HG02970 (cell line): ENCODE measurements around the gene ERAL1.
"Not testable (repeated sequence)": the region's sequence is repeated elsewhere in the genome, so short reads cannot be mapped to it uniquely, and the experiment has no call there.

Experiments
- ATAC-seq: cut with Tn5 transposase; IDR thresholded peaks from one replicate; pipeline ENCODE4 v1.9.1; 2021; ENCODE audit warnings: mild to moderate bottlenecking, moderate library complexity, moderate number of reproducible peaks; ENCODE audit not compliant: unreplicated experiment, low FRiP score

The ERAL1 gene

DNA sequence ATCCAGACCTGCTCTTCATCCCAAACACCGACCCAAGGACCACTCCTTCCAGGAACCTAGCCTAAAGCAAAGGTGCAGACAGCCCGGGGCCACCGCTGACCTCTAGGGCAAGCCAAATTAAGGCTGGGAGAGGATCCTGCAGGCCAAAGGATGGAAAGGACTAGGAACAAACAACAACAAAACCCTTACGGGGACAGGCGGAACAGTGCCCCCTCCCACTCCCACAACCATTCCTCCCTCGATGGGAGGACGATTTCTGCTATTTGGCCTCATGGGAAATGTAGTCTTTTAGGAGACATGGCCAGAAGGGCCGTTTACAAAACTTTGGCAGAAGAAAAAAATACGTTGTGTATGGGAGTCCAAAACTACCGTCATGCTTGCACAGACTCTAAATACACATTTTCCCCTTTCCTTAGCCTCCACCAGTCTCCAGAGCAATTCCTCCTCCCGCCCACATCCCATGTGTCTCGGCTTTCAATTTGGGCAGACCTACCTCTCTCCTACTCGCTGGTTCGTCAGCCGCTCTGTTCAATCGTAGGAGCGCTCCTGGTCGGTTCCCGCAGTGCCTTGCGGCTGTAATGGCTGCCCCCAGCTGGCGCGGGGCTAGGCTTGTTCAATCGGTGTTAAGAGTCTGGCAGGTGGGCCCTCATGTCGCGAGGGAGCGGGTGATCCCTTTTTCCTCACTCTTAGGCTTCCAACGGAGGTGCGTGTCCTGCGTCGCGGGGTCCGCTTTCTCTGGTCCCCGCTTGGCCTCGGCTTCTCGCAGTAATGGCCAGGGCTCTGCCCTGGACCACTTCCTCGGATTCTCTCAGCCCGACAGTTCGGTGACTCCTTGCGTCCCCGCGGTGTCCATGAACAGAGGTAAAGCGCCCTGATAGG, at the start of gene ERAL1:
Gene ERAL1 (plus strand): TSS at position 560 of the 879 bp plus-strand sequence. CDS start 19 bp downstream, at position 579.
- peak; percentile 87 for ATAC-seq

DNA sequence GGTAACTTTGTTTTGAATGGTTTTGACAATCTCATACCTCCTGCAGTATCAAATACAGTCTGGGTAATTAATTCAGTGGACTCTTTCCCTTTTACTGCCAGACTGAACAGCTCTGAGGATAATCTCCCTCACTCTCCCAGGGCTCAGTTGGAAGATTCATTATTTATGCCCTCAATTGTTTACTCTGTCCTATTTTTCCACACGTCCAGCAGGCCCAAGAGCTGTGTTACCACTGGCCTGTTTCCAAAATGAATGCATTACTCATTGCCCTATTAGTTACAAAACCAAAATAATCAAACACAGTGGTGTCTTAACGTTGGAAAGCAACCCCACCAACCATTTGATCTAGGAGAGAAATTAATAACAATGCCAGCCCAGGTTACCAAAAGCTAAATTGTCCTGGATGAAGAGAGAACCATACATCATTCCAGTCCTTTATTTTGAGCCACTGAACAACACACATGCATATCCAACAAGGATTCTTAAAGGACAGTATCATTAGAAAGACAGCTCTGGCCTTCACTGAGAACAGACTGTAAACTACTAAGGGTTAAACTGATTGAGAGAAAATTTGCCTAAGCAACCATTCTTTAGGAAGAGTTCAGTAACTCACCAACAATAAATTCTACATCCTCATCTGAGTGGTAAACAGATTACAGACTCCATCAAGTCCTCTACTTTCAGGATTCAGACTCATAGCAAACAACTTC, 46.7 kb upstream of the ERAL1 start:
- ATAC-seq = no peak

DNA sequence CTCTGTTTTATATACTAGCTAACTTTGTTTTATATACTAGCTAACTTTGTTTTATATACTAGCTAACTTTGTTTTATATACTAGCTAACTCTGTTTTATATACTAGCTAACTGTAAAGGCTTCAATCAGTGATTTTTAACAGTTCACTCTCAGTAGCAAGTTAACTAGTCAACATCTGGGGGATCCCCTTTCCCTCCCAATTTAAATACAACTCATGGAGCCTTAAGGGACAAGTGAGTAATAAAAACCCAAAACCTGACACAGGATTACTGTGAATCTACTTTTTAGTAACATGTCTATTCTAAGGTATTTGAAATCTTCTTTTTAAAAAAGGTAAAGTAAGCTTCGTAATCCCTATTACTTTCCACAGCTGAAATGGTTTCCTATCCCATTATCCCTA, 44.4 kb upstream of the ERAL1 start:
- no peak for ATAC-seq

DNA sequence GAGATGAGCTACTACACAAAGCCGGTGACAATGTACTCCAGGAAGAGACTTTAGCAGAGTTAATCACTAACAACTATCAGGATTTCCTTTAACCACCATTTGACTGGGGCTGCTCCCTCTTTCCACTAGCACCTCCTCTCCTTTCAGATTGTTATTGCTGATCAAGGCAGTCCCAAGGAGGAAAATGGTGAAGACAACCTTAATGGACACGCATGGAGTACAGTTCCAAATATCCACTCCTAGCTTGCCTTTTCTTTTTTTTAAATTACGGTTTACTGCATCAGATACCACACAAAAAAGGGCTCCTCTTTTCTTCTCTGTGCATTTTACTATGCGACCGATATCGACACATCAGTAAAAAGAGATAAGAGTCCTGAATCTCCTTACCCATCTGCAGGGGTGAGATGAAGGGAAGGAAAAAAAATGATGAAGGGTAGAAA, 43.1 kb upstream of the ERAL1 start:
- ATAC-seq = no peak

DNA sequence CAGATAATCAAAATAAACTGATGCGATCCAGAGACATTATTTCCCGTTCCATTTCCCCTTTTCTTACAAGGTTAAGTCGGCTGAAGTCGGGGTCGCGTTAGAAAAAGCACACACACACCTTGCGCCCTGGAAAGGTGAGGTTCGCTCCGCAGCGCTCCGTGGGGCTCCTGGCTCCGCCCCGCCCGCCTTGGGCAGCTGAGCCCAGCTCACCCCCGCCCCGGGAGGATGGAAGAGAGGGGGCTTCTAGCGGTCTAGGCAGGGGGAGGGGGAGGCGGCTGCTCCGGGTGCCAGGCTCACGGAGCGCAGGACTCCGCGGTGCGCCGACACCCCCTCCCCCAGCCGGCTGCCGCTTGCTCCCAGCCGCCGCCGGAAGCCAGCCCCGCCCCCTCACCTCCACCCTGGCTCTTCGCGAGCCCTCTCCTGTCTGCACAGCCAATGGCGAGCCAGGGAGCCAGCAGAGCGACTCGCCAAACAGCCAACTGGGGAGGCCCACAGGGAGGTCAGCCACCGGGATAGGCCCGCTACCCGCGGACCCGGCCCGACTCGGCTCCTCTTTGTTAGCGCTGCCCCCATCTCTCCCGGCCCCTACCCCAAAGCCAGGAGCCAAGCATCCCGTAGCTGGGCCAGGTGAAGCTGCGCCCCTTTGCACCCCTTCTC, 42.6 kb upstream of the ERAL1 start:
- ATAC-seq = peak; percentile 92

DNA sequence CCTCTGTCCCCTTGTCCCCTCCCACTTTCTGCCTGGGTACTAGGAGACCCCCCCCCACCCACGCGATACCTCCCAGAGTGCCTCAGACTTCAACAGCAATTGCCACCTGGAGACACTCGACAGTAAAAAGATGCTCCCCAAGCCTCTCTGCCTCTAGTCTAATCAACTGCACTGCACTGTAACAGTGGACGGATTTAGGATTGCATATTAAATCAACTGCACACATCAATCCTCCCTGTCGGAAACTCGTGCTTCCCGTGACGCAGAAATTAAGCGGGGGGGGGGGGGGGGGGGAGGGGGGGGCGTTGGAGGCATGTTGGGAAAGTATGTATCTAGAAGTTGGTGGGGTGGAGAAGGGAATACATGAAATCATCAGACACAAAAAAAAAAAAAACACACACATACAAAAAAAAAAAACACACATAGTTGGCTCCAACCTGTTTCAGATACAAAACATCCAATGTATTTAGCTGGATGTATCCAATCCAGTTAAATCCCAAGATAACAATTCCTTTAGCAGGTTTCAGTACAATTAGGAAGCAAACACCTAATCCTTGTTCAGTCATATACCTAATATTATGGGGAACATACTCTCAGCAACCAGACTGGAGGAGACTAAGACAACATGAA, 42.0 kb upstream of the ERAL1 start:
- no peak for ATAC-seq

DNA sequence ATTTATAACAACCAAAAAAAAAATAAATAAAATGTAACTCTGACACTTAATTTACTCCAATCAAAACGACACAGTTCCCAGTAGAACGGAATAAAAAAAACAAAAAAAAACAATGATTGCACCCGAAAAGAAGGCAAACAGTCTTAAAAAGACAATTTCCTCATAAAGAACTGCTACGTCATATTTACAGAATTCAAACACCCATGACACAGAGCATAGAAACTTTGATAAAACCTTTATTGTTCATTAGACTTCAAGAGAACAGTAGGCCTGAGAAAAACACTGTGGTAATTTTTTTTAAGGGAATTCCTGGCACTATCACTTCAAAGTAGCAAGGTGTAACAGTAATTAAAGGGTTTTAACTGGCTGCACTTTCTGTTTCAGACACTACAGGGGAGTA, 38.3 kb upstream of the ERAL1 start:
- ATAC-seq = no peak

DNA sequence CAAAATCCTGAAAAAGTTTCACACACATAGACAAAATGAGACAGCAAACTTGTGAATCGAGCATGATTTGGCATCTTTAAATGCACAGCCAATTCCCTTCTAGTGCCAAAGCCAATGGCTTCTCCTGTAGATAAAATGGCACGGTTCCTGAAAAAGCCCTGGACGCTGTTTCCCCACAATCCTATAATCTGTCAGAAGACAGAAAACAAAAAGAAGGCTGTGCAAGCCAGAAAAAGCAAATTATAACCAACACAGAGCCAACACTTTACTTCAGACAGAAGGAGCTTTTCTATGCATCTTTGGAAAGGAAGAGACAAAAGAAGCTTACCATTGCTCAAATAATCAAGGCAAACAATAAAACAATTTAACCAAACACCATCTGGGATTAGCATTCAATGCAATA, 36.0 kb upstream of the ERAL1 start:
- no peak for ATAC-seq

DNA sequence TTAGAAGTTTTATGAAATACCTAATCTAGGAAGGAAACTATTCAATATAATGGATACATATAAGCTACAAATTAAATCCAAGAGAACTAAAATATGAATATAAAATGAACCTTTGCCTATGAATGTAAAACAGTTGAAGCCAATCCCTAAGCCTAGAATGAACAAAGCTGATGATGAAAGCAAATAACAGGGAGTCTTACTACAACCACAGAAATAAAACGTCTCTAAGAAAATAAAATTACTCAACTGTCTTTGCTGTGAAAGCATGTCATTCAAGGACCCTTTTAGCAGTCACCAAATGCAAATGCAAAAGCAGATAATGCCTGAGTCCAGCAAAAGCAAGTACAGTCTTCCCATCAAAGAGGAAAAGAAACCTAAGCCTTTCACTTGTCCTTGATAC, 35.2 kb upstream of the ERAL1 start:
- ATAC-seq = no peak

DNA sequence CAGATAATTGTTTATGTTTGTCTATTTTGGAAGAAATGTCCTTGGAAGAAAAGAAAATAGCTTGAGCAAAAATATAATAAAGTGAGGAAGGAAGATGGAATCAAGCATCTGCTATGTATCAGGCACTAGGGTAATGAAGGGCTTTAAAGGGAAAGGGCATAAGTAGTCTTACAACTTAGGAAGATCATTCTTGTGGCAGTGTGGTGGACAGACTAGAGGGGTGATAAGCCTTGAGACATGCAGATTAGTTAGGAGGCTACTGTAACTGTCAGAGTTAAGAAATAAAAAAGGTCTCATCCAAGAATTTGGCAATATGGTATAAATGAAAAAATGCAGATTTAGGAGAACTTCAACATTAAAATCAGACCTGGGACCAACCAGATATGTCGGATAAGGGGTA, 27.1 kb upstream of the ERAL1 start:
- ATAC-seq = no peak

DNA sequence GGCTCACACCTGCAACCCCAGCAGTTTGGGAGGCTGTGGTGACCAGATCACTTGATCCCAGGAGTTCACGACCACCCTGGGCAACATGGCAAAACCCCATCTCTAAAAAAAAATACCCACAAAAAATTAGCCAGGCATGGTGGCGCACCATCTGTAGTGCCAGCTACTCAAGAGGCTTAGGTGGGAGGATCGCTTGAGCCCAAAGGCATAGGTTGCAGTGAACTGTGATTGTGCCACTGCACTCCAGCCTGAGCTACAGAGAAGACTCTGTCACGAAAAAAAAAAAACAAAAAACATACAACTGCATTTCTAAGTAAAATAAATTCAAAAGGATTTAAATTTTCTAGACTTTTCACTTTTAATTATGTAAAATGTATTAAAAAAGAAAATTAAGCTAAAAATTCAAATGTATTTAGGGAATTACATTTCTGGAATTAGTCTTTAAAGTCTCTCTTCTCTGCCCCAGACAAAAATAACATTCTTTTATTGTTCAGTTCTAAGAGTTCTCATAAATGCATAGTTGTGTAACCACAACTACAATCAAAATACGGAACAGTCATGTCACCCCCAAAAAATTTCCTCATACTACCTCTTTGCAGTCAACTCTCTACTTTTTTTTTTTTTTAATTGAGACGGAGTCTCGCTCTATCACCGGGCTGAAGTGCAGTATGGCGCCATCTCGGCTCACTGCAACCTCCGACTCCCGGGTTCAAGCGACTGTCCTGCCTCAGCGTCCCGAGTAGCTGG, 26.3 kb upstream of the ERAL1 start:
- no peak for ATAC-seq

DNA sequence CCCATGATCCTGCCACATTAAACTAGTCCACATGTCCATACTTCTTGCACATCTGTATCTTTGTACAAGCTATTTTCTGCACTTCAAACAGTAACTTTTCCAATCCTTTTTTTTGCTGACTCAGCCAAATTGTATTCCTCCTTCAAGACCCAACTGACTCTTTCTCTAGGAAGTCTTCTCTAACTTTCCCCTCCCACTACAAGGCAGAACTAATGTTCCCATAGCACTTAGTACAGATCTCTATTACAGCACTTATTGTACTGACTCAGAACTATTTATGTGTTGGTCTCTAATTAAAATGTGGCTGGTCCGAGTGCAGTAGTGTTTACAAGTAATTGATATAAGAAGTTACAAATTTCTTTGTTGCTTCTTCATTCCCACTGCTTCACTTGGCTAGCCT, 20.4 kb upstream of the ERAL1 start:
- ATAC-seq = no peak

DNA sequence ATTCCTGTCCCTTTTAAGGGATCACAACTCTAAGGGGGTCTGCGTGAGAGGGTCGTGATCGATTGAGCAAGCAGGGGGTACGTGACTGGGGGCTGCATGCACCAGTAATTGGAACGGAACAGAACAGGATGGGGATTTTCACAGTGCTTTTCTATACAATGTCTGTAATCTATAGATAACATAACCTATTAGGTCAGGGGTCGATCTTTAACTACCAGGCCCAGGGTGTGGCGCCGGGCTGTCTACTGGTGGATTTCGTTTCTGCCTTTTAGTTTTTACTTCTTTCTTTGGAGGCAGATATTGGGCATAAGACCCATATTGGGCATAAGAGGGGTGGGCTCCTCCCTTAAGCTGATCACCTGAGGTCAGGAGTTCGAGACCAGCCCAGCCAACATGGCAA, 18.3 kb upstream of the ERAL1 start:
- not testable (repeated sequence) for ATAC-seq

DNA sequence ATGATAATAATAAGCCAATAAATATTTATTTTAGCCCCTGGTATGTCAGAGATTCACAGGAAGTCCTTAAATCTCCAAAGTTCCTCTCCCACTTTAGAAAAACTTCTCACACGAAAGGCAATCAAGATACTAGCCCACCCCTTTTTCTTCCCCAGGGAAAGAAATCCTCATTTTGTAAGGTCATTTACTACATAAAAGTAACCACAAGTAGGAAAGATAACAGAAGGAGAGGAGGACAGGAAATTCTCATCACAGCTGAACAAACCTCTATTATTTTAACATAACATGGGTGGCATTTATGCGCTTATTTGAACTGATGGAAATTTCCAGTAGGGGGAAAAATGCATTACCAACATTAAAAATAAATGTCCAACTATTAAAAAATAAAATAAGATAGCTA, 15.6 kb upstream of the ERAL1 start:
- ATAC-seq = no peak

DNA sequence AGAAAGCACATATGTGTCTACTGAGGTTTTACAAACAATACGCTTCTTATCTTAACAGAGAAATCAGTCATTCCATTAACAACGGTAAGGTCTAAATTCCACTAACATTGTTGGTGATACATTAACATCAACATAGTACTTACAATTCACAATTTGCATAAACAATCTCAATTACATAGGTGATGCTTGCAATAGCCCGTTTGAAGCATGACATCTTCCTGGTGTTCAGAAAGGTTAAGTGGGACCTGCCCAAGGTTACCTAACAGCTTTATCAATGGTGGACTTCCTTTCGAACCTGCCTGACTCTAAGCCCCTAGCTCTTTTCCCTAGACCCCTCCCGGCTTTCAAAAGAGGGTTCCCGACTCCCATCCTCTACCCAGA, 12.9 kb upstream of the ERAL1 start:
- ATAC-seq = no peak

DNA sequence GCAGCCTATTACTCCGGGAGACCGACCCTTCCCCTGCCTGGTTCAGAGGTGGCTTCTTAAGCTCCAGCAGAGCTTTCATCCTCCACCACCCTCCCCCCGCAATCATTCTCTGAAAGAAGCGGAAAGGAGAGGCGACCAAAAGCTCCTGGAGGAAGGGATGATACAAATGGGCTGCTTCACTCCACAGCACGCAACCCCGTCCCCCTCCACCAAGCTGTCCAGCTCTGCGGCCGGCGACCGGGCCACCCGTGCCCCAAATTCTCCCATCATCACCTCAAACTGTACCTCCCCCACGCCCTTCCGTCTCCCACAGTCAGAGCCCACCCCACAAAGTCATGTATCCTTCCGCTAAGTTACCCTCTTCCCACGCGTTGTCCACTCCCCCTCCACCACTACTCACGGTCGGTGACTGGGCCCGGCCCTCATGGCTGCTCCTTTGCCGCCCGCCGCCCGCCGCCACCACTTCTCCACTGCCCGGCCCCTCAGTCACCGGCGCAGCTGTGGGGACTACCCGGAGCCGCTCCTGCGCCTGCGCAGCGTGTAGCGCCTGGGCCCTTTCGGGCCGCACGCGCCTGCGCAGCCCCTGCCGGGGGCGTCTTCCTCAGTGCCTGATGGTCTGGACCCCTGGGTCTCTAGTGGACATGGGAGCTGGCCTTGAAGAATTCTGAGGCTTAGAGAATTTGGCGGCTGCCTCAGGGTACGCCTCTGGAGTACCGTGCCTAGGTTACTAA, 12.4 kb upstream of the ERAL1 start, which contains the start of gene FAM222B:
Gene FAM222B (minus strand): TSS at position 509 of the 731 bp plus-strand sequence. CDS start 76,123 bp downstream, outside the sequence.
- peak; percentile 81 for ATAC-seq

DNA sequence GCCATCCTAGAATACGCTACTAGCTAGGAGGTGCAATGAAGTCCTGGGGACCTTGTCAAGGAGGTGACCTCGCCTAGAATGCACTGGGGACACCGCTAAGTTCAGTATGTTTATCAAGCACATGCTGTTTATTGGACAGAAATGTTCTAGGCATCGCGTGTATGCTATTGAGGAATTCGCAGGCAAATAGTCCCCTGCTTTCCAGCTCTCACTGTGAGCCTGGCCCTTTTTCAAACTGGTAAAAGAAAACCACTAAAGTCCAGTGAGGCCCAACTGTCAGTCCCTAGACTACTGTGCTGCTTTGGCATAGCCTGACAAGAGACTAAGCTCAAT, 11.0 kb upstream of the ERAL1 start:
- no peak for ATAC-seq

DNA sequence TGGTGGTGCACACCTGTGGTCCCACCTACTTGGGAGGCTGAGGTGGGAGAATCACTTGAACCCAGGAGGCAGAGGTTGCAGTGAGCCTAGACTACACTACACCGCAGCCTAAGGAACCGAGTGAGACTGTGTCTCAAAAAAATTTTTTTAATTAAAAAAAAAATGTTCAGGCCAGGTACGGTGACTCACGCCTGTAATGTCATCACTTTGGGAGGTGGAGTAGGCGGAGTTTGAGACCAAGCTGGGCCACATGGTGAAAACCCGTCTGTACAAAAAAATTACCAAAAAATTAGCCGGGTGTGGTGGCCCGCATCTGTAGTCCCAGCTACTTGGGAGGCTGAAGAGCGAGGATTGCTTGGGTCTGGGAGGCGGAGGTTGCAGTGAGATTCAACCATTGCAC, 8.6 kb upstream of the ERAL1 start:
- ATAC-seq = no peak

DNA sequence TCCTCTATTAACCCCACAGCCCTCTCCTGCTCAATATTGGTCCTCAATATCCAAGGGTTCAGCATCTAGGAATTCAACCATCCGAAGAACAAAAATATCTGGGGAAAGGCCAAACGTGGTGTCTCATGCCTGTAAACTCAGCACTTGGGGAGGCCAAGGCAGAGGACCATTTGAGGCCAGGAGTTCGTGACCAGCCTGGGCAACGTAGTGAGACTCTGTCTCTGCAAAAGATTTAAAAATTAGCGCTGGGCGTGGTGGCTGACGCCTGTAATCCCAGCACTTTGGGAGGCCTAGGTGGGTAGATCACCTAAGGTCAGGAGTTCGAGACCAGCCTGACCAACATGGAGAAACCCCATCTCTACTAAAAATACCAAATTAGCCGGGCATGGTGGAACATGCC, 8.1 kb upstream of the ERAL1 start:
- not testable (repeated sequence) for ATAC-seq
